NCI-H2227 (cell line): ENCODE data around the gene SOSTDC1.
"Not testable (repeated sequence)": the region's sequence is repeated elsewhere in the genome, so short reads cannot be mapped to it uniquely, and the experiment has no call there.

ENCODE experiments used
- DNase-seq: peaks from one replicate; lab custom pipeline; 2025; ENCODE audit not compliant: unreplicated experiment; lab: John Stamatoyannopoulos, UW

Gene SOSTDC1, protein sequence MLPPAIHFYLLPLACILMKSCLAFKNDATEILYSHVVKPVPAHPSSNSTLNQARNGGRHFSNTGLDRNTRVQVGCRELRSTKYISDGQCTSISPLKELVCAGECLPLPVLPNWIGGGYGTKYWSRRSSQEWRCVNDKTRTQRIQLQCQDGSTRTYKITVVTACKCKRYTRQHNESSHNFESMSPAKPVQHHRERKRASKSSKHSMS

DNA sequence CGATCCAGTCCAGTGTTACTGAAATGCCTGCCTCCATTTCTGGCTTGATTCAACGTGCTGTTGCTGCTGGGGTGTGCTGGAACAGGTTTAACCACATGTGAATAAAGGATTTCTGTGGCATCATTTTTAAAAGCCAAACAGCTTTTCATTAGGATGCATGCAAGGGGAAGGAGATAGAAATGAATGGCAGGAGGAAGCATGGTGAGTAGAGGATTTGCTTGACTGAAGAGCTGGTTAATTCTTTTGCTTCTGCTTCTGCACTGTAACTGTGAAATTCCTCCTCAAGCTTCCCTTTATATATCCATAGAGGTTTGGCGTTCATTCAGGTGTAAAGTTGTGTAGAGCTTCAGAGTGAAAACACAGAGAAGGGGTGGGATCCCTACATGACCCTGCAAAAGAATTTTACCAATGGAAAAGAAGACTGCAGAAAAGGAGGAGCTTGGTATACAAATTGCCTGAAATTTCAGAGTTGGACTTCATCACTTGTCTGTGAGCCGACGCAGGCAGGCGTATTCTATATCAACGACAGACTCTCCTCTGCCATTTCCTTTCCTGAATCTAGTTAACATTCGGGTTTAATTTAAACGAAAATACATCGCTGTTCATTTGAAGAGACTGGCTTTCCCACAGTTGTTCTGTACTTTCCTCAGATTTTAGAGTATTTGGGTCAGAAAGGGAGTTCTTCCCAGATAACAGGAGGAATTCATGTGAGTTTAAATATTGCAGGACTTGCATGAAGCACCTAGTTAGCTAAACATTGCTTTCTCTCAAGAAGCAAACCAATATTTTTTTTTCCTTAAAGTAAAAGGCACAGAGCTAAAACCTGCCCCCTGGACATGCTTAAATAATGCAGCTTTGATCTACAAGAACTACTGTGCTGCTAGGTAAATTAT, at the start of gene SOSTDC1:
Gene SOSTDC1, minus strand, starts transcription at position 270 of the 893 bp plus-strand sequence. Its CDS starts 70 bp downstream, at position 200.
- DNase-seq: peak; percentile 45

DNA sequence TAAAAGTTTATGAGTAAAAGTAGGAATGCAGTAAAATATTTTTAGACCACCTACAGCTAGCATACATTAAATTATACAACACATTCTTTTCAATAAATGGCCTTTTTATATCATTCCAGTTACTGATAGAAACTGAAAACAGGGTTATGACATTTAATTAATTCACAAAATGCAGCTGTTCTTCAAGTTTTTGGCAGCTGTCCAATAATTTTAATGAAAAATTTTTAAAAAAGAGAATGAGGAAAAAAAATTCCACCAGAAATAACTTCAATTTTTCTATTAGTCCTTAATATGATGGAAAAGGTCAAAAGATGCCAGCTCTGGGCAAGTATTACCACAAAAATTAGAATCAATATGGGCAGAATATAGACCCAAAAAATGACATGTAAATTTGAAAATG, 49.2 kb upstream of the SOSTDC1 start:
- no peak for DNase-seq

DNA sequence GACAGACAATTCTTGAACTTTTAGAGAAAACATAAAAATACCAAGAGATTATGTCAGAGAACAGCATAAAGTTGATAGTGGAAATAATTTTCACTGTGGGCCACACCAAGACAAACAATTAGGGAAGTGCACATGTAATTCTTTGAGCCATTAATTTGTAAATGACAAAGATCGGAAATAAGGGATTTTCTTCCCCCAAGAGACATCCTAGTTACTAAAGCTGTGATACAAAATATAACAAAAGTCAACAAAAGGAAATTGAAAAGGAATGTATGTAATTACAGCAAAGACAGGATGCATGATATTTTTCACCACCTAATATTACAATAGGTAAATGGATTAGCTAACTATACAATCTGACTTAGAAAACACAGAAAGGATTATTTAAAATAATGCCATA, 48.7 kb upstream of the SOSTDC1 start:
- DNase-seq: no peak

DNA sequence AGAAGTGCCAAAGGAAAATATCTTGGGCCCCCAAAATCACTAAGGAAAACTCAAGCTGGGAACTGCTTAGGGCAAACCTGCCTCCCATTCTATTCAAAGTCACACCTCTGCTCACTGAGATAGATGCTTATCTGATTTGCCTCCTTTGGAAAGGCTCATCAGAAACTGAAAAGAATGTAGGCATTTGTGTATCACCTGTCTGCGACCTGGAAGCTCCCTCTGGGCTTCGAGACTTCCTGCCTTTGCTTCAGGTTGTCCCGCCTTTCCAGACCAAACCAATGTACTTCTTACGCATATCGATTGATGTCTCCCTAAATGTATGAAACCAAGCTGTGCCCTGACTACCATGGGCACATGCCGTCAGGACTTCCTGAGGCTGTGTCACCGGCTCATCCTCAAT, 46.6 kb upstream of the SOSTDC1 start:
- no peak for DNase-seq

DNA sequence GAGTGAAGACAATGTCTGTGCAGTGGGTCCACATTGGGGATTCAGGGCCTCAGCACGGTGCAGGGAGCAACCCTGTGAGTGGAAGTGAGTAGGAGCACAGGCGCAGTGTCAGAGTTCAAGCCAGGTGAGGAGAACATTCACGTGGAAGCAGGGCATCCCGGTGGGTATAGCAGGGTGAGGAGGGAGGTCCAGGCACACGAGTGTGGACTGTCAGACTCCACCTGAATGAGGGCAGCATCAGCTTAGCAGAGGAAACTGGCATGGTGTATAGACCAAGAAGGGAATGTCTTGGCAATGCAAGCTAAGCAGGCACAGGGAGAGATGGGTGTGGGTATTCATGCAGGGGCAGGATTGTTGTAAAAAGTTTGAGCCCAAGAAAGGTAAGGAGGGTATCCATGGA, 45.8 kb upstream of the SOSTDC1 start:
- no peak for DNase-seq

DNA sequence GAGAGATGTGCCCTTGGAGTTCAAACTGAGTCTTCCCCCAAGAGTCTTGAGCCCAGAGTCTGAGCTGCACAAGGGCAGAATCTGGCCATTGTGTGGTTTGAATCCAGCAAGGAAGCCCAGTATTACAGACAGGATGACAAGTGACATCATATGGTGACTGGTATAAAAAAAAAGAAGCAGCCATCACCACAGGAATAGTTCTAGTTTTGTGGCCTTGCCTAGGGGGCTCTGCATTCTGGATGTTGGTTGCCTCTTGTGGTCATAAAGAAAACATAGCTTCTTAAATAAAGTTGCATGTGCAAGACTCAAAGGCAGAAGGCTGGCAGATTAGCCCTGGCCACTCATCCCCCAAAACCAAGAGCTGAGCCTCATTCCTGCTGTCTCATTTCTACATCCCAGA, 44.3 kb upstream of the SOSTDC1 start:
- DNase-seq: no peak

DNA sequence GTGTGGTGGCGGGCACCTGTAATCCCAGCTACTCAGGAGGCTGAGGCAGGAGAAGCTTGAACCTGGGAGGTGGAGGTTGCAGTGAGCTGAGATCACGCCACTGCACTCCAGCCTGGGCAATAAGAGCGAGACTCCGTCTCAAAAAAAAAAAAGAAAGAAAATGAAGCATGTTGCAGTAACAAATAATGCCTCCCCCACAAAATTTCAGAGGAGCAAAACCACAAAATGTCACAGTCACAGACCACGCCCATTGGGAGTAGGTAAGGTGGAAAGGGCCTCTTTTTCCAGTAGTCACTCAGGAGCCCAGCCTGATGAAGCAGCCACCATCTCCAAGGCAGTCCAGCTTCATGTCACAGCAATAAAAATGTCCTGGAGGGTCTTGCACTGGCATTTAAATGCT, 40.9 kb upstream of the SOSTDC1 start:
- not testable (repeated sequence) for DNase-seq

DNA sequence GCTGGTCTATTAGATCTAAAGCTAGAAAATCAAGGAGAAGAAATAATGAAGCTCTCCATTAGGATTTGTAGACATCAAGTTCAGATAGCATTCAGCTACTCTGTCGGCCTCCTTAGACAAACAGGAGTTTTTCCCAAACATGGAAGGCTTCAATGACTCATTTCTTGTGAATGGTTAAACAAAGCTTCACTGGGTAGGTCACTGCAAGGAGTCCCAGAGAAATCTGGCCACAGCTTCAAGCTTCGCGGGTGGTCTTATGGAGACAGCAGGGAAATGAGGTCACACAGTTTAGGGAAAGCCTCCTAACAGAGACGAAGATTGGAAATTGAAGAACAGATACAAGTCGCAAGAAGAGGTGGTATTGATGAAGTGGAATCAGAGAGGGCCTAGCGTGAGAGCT, 38.5 kb upstream of the SOSTDC1 start:
- no peak for DNase-seq

DNA sequence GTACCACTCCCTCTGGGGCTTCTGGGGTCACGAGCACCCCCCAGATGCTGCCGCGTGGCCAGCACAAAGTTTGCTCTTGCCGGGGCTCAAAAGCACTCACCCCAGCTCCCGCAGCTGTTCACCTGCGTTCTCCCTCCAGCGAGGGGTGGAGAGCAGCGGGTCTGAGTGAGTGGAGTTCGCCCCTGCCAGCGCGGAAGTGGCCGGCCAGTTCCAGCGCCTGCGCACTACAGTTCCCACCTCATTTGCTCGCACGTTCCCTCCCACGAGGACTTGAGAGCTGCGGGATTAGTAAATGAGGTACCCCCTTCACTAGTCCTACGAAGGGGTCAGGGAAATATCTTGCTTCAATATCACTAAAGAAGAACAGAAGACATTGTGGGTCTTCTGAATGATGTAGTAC, 36.8 kb upstream of the SOSTDC1 start:
- DNase-seq: no peak

DNA sequence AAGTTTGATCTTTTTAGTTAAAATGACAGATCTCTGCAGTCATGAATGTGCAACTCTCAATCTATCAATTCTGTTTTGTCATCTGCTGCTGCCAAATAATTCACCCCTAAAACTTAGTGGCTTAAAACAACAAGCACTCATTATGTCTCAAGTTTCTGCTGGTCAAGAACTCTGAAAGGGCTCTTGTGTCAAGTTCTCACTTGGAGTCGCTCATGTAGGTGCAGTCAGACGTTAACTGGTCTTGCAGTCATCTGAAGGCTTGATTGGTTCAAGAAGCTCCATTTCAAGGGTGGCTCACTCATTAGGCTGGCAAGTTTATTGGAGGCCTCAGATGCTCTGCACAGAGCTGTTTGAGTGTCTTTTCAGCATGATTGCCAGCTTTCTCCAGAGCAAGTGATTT, 32.6 kb upstream of the SOSTDC1 start:
- DNase-seq: no peak

DNA sequence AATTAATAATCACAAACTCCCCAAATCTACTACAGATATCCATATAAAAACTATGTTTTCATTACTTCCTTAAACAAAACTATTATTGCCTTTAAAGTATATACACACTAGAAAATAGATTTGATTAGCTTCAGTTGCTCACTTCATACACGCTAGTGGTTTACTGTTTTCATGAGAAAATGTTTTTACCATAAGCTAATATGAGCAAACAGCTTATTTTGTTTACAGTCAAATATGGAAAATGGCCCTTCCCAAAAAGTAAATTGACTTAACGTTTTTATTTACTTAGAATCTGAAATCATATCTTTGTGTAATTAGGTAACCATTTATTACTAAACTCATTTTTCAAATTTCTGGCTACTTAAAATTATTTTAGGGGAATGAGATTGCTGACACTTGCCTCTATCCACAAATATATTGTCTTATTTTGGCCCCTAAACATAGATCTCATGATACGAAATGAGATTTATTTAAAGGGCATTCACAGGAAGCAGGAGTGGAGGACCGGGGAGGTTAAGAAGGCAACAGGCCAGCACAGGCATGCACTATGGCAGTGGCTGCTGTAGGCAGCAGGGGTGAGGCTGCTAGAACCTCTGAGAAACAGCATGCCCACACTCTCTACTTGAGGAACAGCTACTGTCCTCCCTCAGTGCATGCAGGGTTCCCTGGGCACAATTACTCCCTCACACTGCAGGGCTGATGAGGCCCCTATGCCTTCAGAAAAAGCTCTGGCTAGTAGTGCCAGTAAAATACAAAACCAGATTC, 29.6 kb upstream of the SOSTDC1 start:
- no peak for DNase-seq

DNA sequence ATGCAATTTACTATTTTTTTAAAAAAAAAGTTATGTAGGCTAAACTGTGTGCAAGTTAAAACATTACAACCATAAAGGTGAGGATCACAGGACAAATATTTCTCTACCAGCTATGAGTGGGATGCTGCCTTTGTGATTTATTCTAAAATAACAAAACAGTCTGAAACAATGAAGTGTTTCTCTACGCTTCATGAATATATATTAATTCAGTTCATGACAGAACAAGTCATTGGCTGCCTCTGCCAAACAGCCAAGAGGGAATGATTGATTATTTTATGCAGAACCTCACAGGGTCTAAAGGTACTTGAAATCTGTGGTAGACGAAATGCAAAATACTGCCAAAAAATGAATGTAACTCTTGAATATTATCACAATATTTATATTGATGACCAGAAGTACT, 29.0 kb upstream of the SOSTDC1 start:
- DNase-seq: no peak

DNA sequence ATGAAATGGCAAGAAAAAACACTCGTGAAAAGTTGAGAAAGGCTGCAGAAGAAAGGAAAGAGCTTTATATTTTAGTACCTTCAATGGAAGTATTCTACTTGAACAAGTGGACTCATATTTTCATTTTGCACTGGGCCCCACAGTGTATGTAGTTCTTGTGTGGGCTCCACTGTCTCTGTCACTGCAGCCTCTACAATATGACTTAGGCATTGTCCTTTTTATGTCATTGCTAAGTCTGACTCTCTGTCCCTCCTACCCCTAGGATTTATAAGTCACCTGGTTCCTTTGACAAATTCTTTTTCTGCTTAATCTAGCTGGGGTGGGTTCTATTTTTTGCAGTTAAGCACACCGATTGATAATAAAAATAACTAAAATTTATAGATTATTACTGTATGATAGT, 27.7 kb upstream of the SOSTDC1 start:
- DNase-seq: no peak

DNA sequence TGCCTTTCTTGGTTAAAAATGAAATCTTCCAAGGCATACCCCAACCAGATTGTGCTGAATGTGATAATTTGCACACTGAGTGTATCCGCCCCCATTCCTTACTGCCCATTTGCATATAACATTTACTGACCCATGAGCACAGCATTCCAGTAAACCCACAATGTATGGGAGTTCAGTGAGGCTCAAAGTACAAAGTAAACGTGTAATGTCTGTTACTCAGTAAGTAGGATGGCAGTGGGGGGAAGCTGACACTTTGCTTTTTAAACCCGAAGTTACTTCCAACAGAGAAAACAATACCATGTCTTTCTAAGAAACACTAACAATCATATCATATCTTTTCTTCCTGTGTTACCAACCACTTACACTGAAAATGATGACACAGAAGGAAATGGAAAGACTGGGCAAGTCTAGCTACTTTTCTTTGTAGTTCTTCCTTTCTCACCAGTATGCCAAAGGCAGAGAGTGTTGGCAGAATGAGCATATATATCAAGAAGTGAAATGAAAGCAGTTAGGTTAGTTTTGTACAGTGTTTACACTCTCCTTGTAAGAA, 27.1 kb upstream of the SOSTDC1 start:
- no peak for DNase-seq

DNA sequence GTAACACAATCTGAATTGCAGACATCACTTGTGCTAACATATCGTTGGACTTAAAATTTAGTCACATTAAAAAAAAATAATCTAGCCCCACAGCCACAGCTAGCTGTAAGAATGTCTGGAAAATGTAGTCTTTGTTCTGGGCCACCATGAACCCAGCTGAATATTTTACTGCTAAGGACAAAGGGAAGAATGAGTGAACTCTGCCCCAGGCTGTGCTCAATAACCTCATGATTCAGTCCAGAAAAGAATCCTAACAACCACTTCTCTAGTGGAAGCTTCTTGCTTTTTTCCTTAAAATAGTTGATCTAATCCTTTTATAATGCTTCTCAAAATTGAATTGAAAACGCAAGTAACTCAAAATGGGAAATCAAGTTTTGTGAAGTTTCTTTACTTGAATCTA, 25.6 kb upstream of the SOSTDC1 start:
- no peak for DNase-seq

DNA sequence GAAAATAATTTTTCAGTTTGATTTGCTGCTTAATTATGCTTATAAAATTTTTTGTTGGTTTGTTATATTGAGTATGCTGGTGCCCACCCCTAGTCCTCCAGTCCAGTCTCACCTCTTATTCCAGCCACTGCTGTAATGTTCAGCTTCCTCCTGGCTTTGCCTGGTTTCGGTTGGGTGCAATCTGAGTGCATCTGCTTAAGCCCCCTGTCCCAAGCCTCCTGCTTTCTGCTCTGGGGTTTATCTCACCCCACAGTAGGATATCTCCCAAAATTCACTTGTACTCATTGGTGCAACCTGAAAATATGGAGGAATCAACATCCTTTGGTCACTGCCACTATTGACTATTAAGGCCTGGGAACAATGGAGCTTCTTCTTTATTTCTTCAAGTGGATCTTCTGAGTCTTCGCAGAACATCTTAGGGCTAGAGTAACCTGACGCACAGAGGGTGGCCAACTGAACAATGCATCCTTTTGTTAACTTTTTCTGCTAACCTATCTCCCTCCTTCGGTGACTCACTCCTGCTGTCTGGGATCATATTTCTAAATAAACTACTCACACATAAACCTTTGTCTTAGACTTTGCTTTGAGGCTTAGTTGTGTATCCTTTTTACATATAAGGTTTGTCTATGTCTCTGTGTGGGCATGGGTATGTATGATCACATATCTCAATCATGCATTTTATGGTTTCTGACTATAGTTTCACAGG, 19.1 kb upstream of the SOSTDC1 start:
- DNase-seq: no peak

DNA sequence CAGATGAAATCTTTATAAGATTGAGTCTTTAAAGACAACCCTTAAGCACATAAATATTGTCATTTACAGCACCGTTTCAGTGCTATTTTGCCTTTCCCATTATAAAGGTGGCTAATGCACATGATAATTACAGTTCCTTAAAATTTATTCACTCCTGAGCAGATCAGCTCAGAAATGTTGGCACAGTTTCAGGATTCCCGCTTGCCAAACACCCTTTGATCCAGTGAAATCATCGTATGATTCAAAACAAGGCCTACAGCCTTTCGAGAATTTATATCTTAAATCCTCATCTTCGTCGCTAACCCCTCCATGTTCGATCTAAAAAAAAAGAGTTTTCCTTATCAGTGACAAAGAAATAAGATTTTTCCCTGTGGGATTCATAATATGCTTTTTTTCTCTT, 14.1 kb upstream of the SOSTDC1 start:
- DNase-seq: peak; percentile 47

DNA sequence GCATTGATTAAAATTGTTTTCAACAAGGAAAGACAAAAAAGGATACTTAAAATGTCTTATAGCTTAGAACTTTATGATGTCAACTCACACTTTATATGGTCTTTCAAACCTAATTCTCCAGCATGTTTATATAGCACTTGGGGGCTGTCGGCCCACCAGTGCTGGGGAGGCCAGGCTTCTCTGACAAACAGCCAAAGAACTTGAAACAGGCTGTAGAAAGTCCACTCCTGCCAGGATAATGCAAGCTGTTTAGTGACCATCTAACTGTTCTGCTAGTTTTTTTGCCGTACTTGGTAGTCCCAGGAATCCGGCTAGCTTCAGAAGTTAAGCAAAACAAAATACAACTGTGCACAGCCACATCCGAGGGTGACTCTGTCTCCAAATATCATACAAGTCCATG, 13.6 kb upstream of the SOSTDC1 start:
- no peak for DNase-seq

DNA sequence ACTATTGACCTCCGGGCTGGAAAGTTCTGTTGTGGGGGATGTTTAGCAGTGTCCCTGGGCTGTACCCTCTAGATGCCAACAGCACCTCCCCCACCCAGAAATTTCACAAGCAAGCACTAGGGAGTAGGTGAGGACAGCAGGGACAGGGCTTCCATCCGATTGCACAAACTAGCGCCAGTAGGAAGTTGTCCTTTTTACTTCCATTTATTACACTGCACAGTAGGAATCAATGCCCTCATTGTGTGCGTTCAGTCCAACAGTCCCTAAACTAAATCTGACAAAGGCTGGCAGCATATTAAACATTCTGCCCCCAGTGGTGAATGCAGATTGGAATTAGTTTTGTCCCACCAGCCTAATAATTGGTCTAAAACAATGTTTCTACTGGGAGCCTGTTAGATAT, 6.4 kb upstream of the SOSTDC1 start:
- DNase-seq: no peak

DNA sequence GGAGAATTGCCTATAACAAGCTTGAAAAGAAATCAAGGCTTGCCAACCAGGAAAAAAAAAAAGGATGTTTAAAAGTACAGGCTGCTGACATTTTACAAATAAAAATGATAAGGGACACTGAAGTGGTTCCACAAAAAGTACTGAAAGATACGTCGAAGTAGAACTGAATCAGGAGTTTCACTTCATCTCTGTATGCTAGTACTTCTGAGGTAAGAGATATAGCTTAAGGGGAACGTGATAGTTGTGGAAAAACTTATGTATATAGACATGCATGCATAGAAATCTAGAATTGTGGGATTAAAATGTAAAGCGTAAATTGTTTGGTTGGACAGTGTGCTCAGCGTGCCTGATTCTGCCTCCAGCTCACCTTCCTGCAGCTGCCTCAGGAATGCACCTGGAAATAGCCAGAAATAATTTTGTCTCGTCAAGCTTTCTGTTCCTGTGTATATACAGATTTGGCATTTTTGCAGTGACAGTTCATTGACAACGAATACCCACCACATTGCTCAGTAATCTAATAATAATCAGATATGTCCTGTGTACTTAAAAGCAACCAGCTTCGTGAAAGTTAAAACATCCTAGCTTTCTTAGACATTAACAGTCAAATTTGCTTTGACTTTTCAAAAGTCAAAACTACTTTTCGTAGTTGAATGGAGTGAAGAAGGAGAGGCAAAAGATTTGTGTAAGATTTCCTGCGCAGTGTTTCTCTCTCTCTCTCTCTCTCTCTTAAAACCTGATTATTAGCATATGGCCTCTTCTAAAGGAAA, 1.4 kb downstream of the SOSTDC1 start:
- no peak for DNase-seq
